H1 (cell line): Measurements from ENCODE around the gene KPNA1. TPM values are rescaled to one million over a fixed set of nuclear protein-coding genes. Genes with fewer than 3 reads are reported as not detected.
A peak's percentile ranks its signal among the peaks of the same experiment; 100 is the strongest.

Source experiments
- CTCF ChIA-PET: fragments of 300-600 bp; sonication (Branson Sonifier 250); formaldehyde crosslinking; loops from one replicate; lab custom pipeline; 2021; ENCODE audit not compliant: partially characterized antibody; lab: Charles Lee
- POLR2A ChIA-PET: fragments of 300-600 bp; sonication (Branson Sonifier 250); formaldehyde crosslinking; loops from one replicate; lab custom pipeline; 2021; ENCODE audit warnings: inconsistent platforms; ENCODE audit not compliant: partially characterized antibody; lab: Charles Lee
- DNase-seq, 2 experiments: peaks; one replicate each; pipeline versions ENCODE4 v3.0.0 to v3.0.0-alpha.2; 2010 to 2022; ENCODE audit warnings: low spot score in 2 of 2, low read depth in 1 of 2, mixed read lengths in 1 of 2
- FAIRE-seq: peaks from 2 replicates; lab custom pipeline; 2011; peaks lifted over from hg19 to GRCh38; lab: Jason Lieb, UNC
- H2AFZ ChIP-seq: 2 replicates; pipeline ENCODE4 v1.8.1; 2012; ENCODE audit warnings: low read length, inconsistent platforms
- H2AK5ac ChIP-seq: 2 replicates; pipeline ENCODE4 v1.6.1; 2013; ENCODE audit warnings: low read depth, low read length
- H2BK120ac ChIP-seq: replicated peaks from 2 replicates; pipeline ENCODE3; 2013; ENCODE audit warnings: low read depth, low read length, inconsistent platforms
- H2BK12ac ChIP-seq: 2 replicates; pipeline ENCODE4 v1.6.1; 2013; ENCODE audit warnings: low read depth, low read length
- H2BK15ac ChIP-seq: 2 replicates; pipeline ENCODE4 v1.6.1; 2013; ENCODE audit warnings: low read length
- H2BK20ac ChIP-seq: 2 replicates; pipeline ENCODE4 v1.6.1; 2013; ENCODE audit warnings: low read length
- H2BK5ac ChIP-seq: 2 replicates; pipeline ENCODE4 v1.6.1; 2013; ENCODE audit warnings: low read depth, low read length
- H3K14ac ChIP-seq: 2 replicates; pipeline ENCODE4 v1.6.1; 2013; ENCODE audit warnings: inconsistent platforms; ENCODE audit not compliant: insufficient read length
- H3K18ac ChIP-seq: 2 replicates; pipeline ENCODE4 v1.6.1; 2013; ENCODE audit warnings: low read length; ENCODE audit errors: extremely low read depth
- H3K23ac ChIP-seq: 2 replicates; pipeline ENCODE4 v1.6.1; 2013; ENCODE audit warnings: inconsistent platforms; ENCODE audit not compliant: insufficient read length
- H3K23me2 ChIP-seq: 2 replicates; pipeline ENCODE4 v1.6.1; 2013; ENCODE audit warnings: low read depth, low read length
- H3K27ac ChIP-seq: 2 replicates; pipeline ENCODE4 v1.6.1; 2011; ENCODE audit warnings: low read depth, low read length, inconsistent platforms
- H3K27me3 ChIP-seq, 4 experiments: replicated peaks in 1 of 4; 1 replicate in 1 of 4; 2 replicates in 3 of 4; pipeline versions ENCODE4 v1.6.1 to v1.8.1; 2011 to 2013; ENCODE audit warnings: low read length in 3 of 4, mild to moderate bottlenecking in 3 of 4, inconsistent platforms in 2 of 4, mixed read lengths in 2 of 4, moderate library complexity in 1 of 4; ENCODE audit not compliant: control insufficient read depth in 3 of 4, insufficient read depth in 3 of 4; ENCODE audit errors: extremely low read depth in 1 of 4
- H3K36me3 ChIP-seq, 4 experiments: 2 replicates each; pipeline versions ENCODE4 v1.6.1 to v1.8.1; 2011 to 2013; ENCODE audit warnings: mild to moderate bottlenecking in 4 of 4, low read length in 3 of 4, moderate library complexity in 2 of 4, control low read depth in 1 of 4, inconsistent platforms in 1 of 4; ENCODE audit not compliant: insufficient read depth in 4 of 4, control insufficient read depth in 2 of 4
- H3K4ac ChIP-seq: replicated peaks from 2 replicates; pipeline ENCODE3; 2013; ENCODE audit warnings: low read length, low read depth, mixed read lengths, inconsistent platforms; ENCODE audit not compliant: insufficient read length
- H3K4me1 ChIP-seq, 4 experiments: replicated peaks in 1 of 4; 1 replicate in 1 of 4; 2 replicates in 3 of 4; pipeline versions ENCODE4 v1.6.1 to v1.8.1; 2011 to 2013; ENCODE audit warnings: low read length in 3 of 4, inconsistent platforms in 2 of 4, mixed read lengths in 1 of 4; ENCODE audit not compliant: insufficient read depth in 4 of 4, control insufficient read depth in 3 of 4
- H3K4me2 ChIP-seq, 2 experiments: 2 replicates each; pipeline versions ENCODE4 v1.6.1 to v1.8.1; 2011 to 2013; ENCODE audit warnings: low read depth in 2 of 2, low read length in 2 of 2, control low read depth in 1 of 2, inconsistent platforms in 1 of 2, mild to moderate bottlenecking in 1 of 2; ENCODE audit not compliant: insufficient read depth in 1 of 2
- H3K4me3 ChIP-seq, 4 experiments: fragments of 200-600, 300-600 bp in 1 of 4; sonication (generic), shearing (Covaris generic), sonication (Bioruptor Twin) in 1 of 4; 2 replicates each; pipeline versions ENCODE4 v1.5.1 to v1.8.1; 2011 to 2016; ENCODE audit warnings: low read length in 4 of 4, low read depth in 3 of 4, control low read depth in 2 of 4, inconsistent platforms in 2 of 4, mild to moderate bottlenecking in 2 of 4, mixed read lengths in 1 of 4, moderate library complexity in 1 of 4; ENCODE audit not compliant: insufficient read depth in 2 of 4; ENCODE audit errors: extremely low read depth in 1 of 4
- H3K56ac ChIP-seq: replicated peaks from 2 replicates; pipeline ENCODE3; 2013; ENCODE audit warnings: low read depth, mild to moderate bottlenecking, mixed read lengths, low read length, inconsistent platforms; ENCODE audit not compliant: insufficient read length
- H3K79me1 ChIP-seq: 2 replicates; pipeline ENCODE4 v1.6.1; 2013; ENCODE audit warnings: low read depth, low read length, control low read depth
- H3K79me2 ChIP-seq, 2 experiments: 2 replicates each; pipeline versions ENCODE4 v1.6.1 to v1.8.1; 2012 to 2013; ENCODE audit warnings: low read length in 2 of 2, mild to moderate bottlenecking in 2 of 2, inconsistent platforms in 1 of 2; ENCODE audit not compliant: insufficient read depth in 2 of 2, control insufficient read depth in 1 of 2
- H3K9ac ChIP-seq, 4 experiments: replicated peaks in 1 of 4; 1 replicate in 1 of 4; 2 replicates in 3 of 4; pipeline versions ENCODE4 v1.6.1 to v1.8.1; 2011 to 2013; ENCODE audit warnings: low read depth in 3 of 4, low read length in 3 of 4, control low read depth in 2 of 4, mild to moderate bottlenecking in 2 of 4, moderate library complexity in 2 of 4, inconsistent platforms in 1 of 4; ENCODE audit errors: extremely low read depth in 1 of 4
- H3K9me3 ChIP-seq, 2 experiments: 2 replicates each; pipeline versions ENCODE4 v1.6.1 to v1.8.1; 2012 to 2013; ENCODE audit warnings: mild to moderate bottlenecking in 2 of 2, moderate library complexity in 2 of 2, control low read depth in 1 of 2, inconsistent platforms in 1 of 2, low read depth in 1 of 2, low read length in 1 of 2, mixed read lengths in 1 of 2; ENCODE audit not compliant: insufficient read depth in 2 of 2
- H4K20me1 ChIP-seq, 2 experiments: replicated peaks in 1 of 2; 2 replicates each; pipeline versions ENCODE3 to v1.8.1; 2011 to 2013; ENCODE audit warnings: inconsistent platforms in 2 of 2, low read length in 2 of 2, mild to moderate bottlenecking in 1 of 2; ENCODE audit not compliant: insufficient read depth in 2 of 2, control insufficient read depth in 1 of 2
- H4K5ac ChIP-seq: 2 replicates; pipeline ENCODE4 v1.6.1; 2013; ENCODE audit warnings: low read length, low read depth, mixed read lengths, inconsistent platforms; ENCODE audit not compliant: insufficient read length
- H4K8ac ChIP-seq: 2 replicates; pipeline ENCODE4 v1.8.0; 2013; ENCODE audit warnings: mild to moderate bottlenecking, moderate library complexity, low read length, inconsistent platforms; ENCODE audit not compliant: insufficient read depth; ENCODE audit errors: extremely low read depth
- H4K91ac ChIP-seq: replicated peaks from 2 replicates; pipeline ENCODE3; 2013; ENCODE audit warnings: low read length, mixed read lengths, inconsistent platforms; ENCODE audit not compliant: insufficient read length
- HDAC6 ChIP-seq: IDR thresholded peaks from one replicate; pipeline ENCODE4 v1.7.1; 2012; ENCODE audit warnings: low read depth, mild to moderate bottlenecking, inconsistent platforms, low read length, moderate library complexity
- WGBS, 2 experiments: shearing (Covaris generic) in 1 of 2; methylation state at CpG; one replicate each; pipeline versions ENCODE4 v1.1.6 to v1.1.7; 2013 to 2015; ENCODE audit warnings: low lambda C conversion rate in 2 of 2, mixed read lengths in 2 of 2, inconsistent platforms in 1 of 2, low coverage in 1 of 2, missing lambda C conversion rate in 1 of 2; ENCODE audit not compliant: insufficient replicate concordance in 2 of 2, insufficient coverage in 1 of 2, insufficient read length in 1 of 2; ENCODE audit errors: extremely low coverage in 1 of 2, missing lambda C conversion rate in 1 of 2; 5-methylcytosine and 5-hydroxymethylcytosine counted together
- polyA plus RNA-seq, 7 experiments: library from polyadenylated mRNA; depleted of rRNA in 3 of 7; stranded (reverse) in 5 of 7; unstranded in 2 of 7; fragments of >200 nt in 5 of 7; fragments of 200-250 nt in 2 of 7; gene quantifications; 1 replicate in 5 of 7; 2 replicates in 1 of 7; 4 replicates in 1 of 7; pipeline versions ENCODE4 v1.2.1 to v1.2.3, GENCODE V29; 2011 to 2013; ENCODE audit warnings: missing spikeins in 2 of 7, mixed read lengths in 2 of 7
- total RNA-seq: library from RNA; stranded (reverse); fragmentation: NEBNext Ultra II Directional; extraction: Animal tissue kit (Norgen Biotek cat#: 25700); gene quantifications from 2 replicates; pipeline ENCODE4 v1.2.1, GENCODE V29; 2021

Gene KPNA1
- total and polyA plus RNA-seq, 2 of the 8 experiments (the other 6 are each of a cell fraction or from before 2014, with no cell fraction given), result 14.8 to 63.0 TPM

GRCh38 chr3:122553171-122553570 lies 38.4 kb upstream of the KPNA1 start:
- no peak overlapping the region for H3K4ac ChIP-seq
- no peak overlapping the region for H3K27ac ChIP-seq
- H3K4me3 ChIP-seq, result no peak overlapping the region
- H3K23ac ChIP-seq, result no peak overlapping the region
- H3K14ac ChIP-seq, result no peak overlapping the region
- no peaks in the 10 kb centered on the region for H3K23me2 ChIP-seq
- H3K79me2 ChIP-seq, result no peaks in the 10 kb centered on the region
- no peaks in the 10 kb centered on the region for H4K20me1 ChIP-seq
- H2AFZ ChIP-seq, result no peak overlapping the region
- H4K5ac ChIP-seq, result no peak overlapping the region
- no peaks in the 10 kb centered on the region for H3K79me1 ChIP-seq
- ChIA-PET CTCF (interaction anchor here (0.9 kb wide), 2 partner anchors 9 to 126 kb away, joined by 3 to 6 read pairs; no protein-coding TSS in a partner anchor), POLR2A (interaction anchor here (1.2 kb wide), 1 partner anchor 64 kb away, joined by 3 read pairs; no protein-coding TSS in a partner anchor)
- H3K36me3 ChIP-seq, result no peaks in the 10 kb centered on the region
- no peaks in the 10 kb centered on the region for H3K9me3 ChIP-seq
- H3K9ac ChIP-seq, result no peak overlapping the region
- no peak overlapping the region for H2BK12ac ChIP-seq
- H2BK15ac ChIP-seq, result no peak overlapping the region
- DNase-seq, result no peak
- FAIRE-seq, result no peak
- no peak for TF ChIP-seq HDAC6
- no peak overlapping the region for H3K4me2 ChIP-seq
- H2BK5ac ChIP-seq, result no peak overlapping the region
- no peak overlapping the region for H2BK120ac ChIP-seq
- H4K8ac ChIP-seq, result no peak overlapping the region
- 0 out of 2 replicates have a peak overlapping the region, but pooled peaks have one; percentile 41 for H2BK20ac ChIP-seq
- H3K18ac ChIP-seq, result no peak overlapping the region
- 59% methylated on average over 3 of the region's 3 CpGs; no CpG with 5 or more reads in 1 of the 2 experiments for WGBS, 2 experiments
- peaks cover 0 to 3% (median 0%) of the 10 kb centered on the region in 4 experiments; a peak in 1 of 7 replicates for H3K4me1 ChIP-seq
- H4K91ac ChIP-seq, result no peak overlapping the region
- no peak overlapping the region for H2AK5ac ChIP-seq
- no peaks in the 10 kb centered on the region for H3K27me3 ChIP-seq
- no peak overlapping the region for H3K56ac ChIP-seq
